GM19463 (cell line): ENCODE data around the gene UACA.
"Not testable (repeated sequence)": the region's sequence is repeated elsewhere in the genome, so short reads cannot be mapped to it uniquely, and the experiment has no call there.

Experiments used
- ATAC-seq: cut with Tn5 transposase; IDR thresholded peaks from one replicate; pipeline ENCODE4 v1.9.1; 2021; ENCODE audit warnings: mild to moderate bottlenecking, moderate library complexity; ENCODE audit not compliant: unreplicated experiment

UACA gene

GRCh38 chr15:70632491-70633102 lies 130.8 kb downstream of the UACA start:
- no peak for ATAC-seq

DNA sequence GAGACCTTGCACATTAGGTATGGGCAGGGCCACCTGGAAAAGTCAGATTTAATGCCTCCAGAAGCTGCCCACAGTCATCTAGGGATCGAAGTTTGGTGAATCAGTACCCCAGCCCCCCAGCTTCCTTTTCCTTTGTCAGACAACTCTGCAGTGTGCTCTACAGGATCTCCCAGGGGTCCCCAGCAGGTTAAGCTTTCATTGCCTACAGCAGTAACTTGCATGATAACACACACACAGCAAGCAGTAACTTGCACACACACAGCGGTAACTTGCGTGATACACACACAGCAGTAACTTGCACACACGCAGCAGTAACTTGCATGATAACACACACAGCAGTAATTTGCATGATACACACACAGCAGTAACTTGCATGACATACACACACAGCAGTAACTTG lies 131.3 kb downstream of the UACA start:
- no peak for ATAC-seq

- ATAC-seq = no peak
Observed at GRCh38 chr15:70629735-70630273, 133.6 kb downstream of the UACA start.

DNA sequence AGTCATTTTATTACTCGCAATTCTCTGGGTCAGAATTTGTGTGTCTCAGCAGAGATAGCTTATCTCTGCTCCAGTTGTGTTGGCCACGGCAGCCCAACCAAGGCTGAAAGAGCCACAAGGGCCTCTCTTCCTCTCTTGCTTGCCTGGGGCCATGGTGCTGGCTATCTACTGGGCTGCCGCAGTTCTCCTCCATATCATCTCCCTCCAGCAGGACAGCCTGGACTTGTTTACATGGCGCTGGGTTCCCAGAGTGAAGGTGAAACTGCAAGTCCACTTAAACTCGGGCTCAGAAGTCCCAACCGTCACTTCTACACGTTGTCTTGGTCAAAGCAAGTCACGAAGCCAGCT lies 134.8 kb downstream of the UACA start:
- no peak for ATAC-seq

GRCh38 chr15:70627734-70628548 lies 135.4 kb downstream of the UACA start:
- ATAC-seq = no peak

- no peak for ATAC-seq
Observed at GRCh38 chr15:70627322-70627721, 136.0 kb downstream of the UACA start.

DNA sequence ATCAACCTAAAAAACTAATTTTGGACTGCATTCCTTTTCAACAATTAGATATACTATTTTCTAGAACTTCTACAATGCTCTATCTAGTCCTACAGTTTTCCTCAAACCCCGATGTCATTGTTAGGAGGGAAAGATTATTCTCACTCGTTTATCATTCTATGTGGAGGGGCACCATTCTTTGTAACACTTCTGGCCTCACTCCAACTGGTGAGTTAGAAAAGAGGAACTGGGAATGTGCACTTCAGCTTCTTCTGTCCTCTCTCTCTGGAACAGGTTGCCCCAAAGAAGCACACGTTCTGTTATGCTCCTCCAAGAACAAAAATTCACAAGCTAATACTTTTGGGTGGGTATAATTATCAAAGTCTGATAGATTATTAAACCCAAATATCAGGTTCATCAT lies 137.9 kb downstream of the UACA start:
- ATAC-seq = no peak

- ATAC-seq = no peak
Observed at GRCh38 chr15:70625011-70625410, 138.3 kb downstream of the UACA start.

- ATAC-seq = no peak
Observed at GRCh38 chr15:70618929-70619328, 144.4 kb downstream of the UACA start.

- ATAC-seq = no peak
Observed at GRCh38 chr15:70617911-70618287, 145.5 kb downstream of the UACA start.

GRCh38 chr15:70617076-70617910 lies 146.1 kb downstream of the UACA start:
- no peak for ATAC-seq

DNA sequence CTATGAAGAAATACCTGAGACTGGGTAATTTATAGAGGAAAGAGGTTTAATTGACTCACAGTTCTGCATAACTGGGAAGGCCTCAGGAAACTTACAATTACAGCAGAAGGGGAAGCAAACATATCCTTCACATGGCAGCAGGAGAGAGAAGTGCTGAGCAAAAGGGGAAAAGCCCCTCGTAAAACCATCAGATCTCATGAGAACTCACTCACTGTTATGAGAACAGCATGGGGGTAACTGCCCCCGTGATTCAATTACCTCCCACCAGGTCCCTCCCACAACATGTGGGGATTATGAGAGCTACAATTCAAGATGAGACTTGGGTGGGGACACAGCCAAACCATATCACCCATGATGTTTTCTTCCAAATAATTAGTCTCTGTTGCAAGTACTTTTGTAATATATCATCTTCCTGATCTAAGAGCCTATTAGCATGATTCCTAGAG lies 147.0 kb downstream of the UACA start:
- ATAC-seq = not testable (repeated sequence)

GRCh38 chr15:70615435-70616310 lies 147.7 kb downstream of the UACA start:
- no peak for ATAC-seq

DNA sequence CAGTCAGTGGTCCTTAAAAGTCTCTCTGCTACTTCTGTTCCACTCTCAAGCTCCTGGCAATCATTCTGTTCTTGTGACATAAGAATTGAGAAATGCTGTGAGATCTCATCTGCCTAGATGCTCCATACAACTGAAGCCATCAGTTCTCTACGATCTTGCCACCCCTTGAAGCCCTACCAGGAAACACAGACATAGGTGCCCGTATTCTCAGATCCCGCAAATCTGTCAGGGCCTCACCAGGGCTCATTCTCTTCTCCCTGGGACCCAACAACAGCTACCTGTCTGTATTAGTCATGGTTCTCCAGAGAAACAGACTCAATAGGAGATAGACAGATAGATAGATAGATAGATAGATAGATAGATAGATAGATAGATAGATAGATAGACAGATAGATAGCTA lies 149.1 kb downstream of the UACA start:
- ATAC-seq = no peak

- ATAC-seq = no peak
Observed at GRCh38 chr15:70613271-70613670, 150.1 kb downstream of the UACA start.

DNA sequence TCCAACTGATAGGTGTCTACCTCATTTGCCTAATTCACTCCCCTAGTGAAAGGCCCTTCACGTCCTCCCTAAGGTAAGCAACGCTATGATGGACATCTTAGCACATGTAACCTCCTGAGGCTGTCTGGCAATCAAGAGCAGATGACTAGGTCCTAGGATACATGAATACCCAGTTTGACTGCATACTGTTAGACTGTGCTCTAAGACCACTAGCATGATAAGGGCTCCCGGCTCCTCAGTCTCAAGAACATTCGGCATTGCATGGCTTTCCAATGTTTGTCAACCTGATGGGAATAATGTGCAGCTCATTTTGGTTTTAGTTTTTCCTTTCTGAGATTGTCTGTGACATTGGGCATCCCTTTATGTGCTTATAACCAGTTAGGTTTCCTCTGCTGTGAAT lies 152.1 kb downstream of the UACA start:
- no peak for ATAC-seq

- no peak for ATAC-seq
Observed at GRCh38 chr15:70610541-70610940, 152.8 kb downstream of the UACA start.

GRCh38 chr15:70609889-70610288 lies 153.5 kb downstream of the UACA start:
- no peak for ATAC-seq

GRCh38 chr15:70608144-70608543 lies 155.2 kb downstream of the UACA start:
- ATAC-seq = no peak

GRCh38 chr15:70605606-70606410 lies 157.6 kb downstream of the UACA start:
- ATAC-seq = no peak
